Stimulated activated CD8-positive, alpha-beta memory T cell treated with anti-CD3 and anti-CD28 coated beads, Interleukin-7, amount 100 ng/mL, for 1 hour (primary cell): ENCODE measurements around the gene SYAP1.
"Not testable (repeated sequence)": the region's sequence is repeated elsewhere in the genome, so short reads cannot be mapped to it uniquely, and the experiment has no call there.

Experiments
- DNase-seq, 2 donors: peaks; one replicate each; pipeline ENCODE4 v3.0.0-alpha.2; 2020; ENCODE audit warnings: low read depth in 2 of 2

The SYAP1 gene

GRCh38 chrX:16719334-16720084 is at the start of gene SYAP1:
SYAP1 (plus strand) TSS chrX:16719612; CDS start chrX:16719725, 113 bp downstream.
- DNase-seq, result peak; percentile 83 to 97

- no peak for DNase-seq
Measured at GRCh38 chrX:16671005-16671404, 48.4 kb upstream of the SYAP1 start.

GRCh38 chrX:16678689-16679088 is 40.7 kb upstream of the SYAP1 start:
- DNase-seq, result no peak

- DNase-seq, result no peak
Measured at GRCh38 chrX:16683007-16683664, 36.3 kb upstream of the SYAP1 start.

GRCh38 chrX:16687514-16687913 is 31.9 kb upstream of the SYAP1 start:
- DNase-seq, result no peak

- peak; percentile 41 to 42 for DNase-seq
Measured at GRCh38 chrX:16695079-16695676, 24.2 kb upstream of the SYAP1 start.

- no peak for DNase-seq
Measured at GRCh38 chrX:16696956-16697355, 22.5 kb upstream of the SYAP1 start.

- DNase-seq, result no peak
Measured at GRCh38 chrX:16699389-16699788, 20.0 kb upstream of the SYAP1 start.

GRCh38 chrX:16700734-16701133 is 18.7 kb upstream of the SYAP1 start:
- no peak for DNase-seq

- DNase-seq, result no peak
Measured at GRCh38 chrX:16702700-16703599, 16.5 kb upstream of the SYAP1 start.

GRCh38 chrX:16705370-16705769 is 14.0 kb upstream of the SYAP1 start:
- no peak for DNase-seq

- DNase-seq, result no peak
Measured at GRCh38 chrX:16708016-16708415, 11.4 kb upstream of the SYAP1 start.

- DNase-seq, result no peak
Measured at GRCh38 chrX:16711219-16711811, 8.1 kb upstream of the SYAP1 start.

- no peak for DNase-seq
Measured at GRCh38 chrX:16711893-16712547, 7.4 kb upstream of the SYAP1 start.

- DNase-seq, result peak in 1 of 2 donors; percentile 12
Measured at GRCh38 chrX:16712548-16713155, 6.8 kb upstream of the SYAP1 start, which contains the start of gene CTPS2. CTPS2 (minus strand) TSS chrX:16712669; CDS start chrX:16702902, 9,767 bp downstream.

- no peak for DNase-seq
Measured at GRCh38 chrX:16714504-16714903, 4.9 kb upstream of the SYAP1 start.

- DNase-seq, result not testable (repeated sequence)
Measured at GRCh38 chrX:16715638-16716037, 3.8 kb upstream of the SYAP1 start.

GRCh38 chrX:16716451-16716850 is 3.0 kb upstream of the SYAP1 start:
- not testable (repeated sequence) for DNase-seq

- no peak for DNase-seq
Measured at GRCh38 chrX:16718824-16719333, 533 bp upstream of the SYAP1 start.

GRCh38 chrX:16722481-16722880 is 3.1 kb downstream of the SYAP1 start:
- no peak for DNase-seq
